GM18519 (cell line): ENCODE data around the gene SLC47A1.
"Not testable (repeated sequence)": the region's sequence is repeated elsewhere in the genome, so short reads cannot be mapped to it uniquely, and the experiment has no call there.

Experiments used
- ATAC-seq: cut with Tn5 transposase; IDR thresholded peaks from one replicate; pipeline ENCODE4 v1.9.1; 2021; ENCODE audit warnings: mild to moderate bottlenecking, moderate library complexity; ENCODE audit not compliant: unreplicated experiment, low FRiP score

Gene SLC47A1

GRCh38 chr17:19533718-19534561 is at the start of gene SLC47A1:
Gene SLC47A1, plus strand, starts transcription at chr17:19533854. Its CDS starts 86 bp downstream, at chr17:19533940.
- no peak for ATAC-seq

GRCh38 chr17:19485800-19486340 is 47.8 kb upstream of the SLC47A1 start:
- ATAC-seq: no peak

DNA sequence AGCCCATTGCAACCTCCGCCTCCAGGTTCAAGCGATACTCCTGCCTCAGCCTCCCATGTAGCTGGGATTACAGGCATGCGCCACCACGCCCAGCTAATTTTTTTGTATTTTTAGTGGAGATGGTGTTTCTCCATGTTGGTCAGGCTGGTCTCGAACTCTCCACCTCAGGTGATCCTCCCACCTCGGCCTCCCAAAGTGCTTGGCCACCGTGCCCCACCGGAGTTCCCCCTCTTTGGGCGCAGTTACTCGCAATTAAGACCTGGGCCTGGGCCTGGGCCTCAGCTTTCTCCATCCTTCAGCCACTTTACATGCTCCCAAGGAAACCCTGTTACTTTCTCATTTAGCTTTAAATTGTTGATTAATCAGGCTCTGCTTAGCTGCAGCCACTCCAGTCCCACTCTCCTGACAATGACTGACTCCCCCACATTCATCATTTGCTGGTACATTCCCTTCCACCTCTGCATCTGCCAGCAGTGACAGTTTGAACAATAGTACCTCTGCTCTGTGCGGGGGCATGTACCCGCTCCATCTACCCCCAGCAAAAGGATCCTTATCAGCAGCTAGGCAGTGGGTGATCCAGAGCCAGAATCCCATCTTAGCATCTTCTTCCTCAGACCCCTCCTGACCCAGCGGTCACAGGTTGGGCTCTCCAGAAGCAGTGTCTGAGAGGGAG is 47.2 kb upstream of the SLC47A1 start:
- no peak for ATAC-seq

DNA sequence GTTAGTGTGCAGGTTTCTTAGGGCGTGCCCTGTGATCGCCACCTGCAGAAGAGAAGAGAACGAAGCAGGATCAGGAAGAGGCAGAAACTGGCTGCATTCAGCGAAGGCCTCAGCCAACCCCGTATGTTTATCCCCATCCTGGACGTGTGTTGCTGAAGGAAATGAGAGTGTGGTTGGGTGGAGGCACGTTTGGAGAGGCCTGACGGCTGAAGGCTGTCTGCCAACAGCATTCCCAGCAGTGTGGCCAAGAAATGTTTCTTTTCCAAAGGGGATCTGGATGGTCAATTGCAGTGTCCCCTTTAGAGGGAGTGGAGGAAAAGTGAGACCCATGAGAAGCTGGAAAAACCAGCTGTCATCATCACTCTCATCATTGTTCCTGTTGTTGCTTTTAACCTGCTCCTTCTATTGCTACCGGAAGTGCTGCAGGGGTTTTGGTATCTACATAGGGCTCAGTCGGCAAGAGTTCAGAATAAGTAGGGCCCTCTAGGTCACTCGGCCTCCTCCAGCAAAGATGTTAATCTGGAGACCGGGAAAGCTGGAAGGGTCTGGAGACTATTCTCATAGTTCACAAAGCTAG is 46.5 kb upstream of the SLC47A1 start:
- ATAC-seq: no peak

- ATAC-seq: no peak
These were observed 41.5 kb upstream of the SLC47A1 start for GRCh38 chr17:19492141-19492540.

GRCh38 chr17:19494961-19495806 is 38.5 kb upstream of the SLC47A1 start:
- no peak for ATAC-seq

DNA sequence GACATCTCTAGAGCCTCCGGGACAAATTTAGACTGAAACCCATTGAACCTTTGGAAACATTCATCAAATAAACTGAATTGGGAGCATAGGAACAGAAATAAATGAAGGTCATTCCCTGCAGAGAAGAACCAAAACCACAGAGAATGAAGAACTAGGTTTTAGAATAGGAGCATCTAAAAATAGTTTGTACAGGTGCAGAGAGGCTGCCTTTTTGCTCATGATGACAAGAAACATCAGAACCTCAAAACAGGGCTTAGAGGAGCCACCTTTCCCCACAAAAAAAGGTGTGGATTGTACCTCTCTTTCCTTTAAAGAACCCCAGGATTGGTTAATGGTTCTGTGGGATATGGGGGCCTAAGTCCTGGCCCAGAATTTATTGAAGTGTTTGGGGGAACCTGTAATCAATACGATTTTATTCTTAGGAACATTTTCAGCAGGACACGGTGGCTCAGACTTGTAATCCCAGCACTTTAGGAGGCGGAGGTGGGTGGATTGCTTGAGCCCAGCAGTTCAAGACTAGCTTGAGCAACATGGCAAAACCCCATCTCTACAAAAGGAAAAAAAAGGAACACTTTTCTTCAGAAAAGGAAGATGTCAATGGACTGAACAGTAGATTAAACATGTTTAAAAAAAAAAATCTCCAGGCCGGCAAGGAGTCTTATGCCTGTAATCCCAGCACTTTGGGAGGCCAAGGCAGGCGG is 37.7 kb upstream of the SLC47A1 start:
- no peak for ATAC-seq

GRCh38 chr17:19497624-19498023 is 36.0 kb upstream of the SLC47A1 start:
- no peak for ATAC-seq

- ATAC-seq: no peak
These were observed 32.4 kb upstream of the SLC47A1 start for GRCh38 chr17:19501219-19501618.

GRCh38 chr17:19502517-19502916 is 31.1 kb upstream of the SLC47A1 start:
- no peak for ATAC-seq

DNA sequence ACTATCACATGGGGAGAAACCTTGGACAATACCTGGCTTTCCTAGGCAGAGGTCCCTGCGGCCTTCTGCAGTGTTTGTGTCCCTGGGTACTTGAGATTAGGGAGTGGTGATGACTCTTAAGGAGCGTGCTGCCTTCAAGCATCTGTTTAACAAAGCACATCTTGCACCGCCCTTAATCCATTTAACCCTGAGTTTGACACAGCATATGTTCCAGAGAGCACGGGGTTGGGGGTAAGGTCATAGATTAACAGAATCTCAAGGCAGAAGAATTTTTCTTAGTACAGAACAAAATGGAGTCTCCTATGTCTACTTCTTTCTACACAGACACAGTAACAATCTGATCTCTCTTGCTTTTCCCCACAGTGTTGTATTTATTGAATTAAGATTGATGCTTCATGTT is 28.1 kb upstream of the SLC47A1 start:
- not testable (repeated sequence) for ATAC-seq

DNA sequence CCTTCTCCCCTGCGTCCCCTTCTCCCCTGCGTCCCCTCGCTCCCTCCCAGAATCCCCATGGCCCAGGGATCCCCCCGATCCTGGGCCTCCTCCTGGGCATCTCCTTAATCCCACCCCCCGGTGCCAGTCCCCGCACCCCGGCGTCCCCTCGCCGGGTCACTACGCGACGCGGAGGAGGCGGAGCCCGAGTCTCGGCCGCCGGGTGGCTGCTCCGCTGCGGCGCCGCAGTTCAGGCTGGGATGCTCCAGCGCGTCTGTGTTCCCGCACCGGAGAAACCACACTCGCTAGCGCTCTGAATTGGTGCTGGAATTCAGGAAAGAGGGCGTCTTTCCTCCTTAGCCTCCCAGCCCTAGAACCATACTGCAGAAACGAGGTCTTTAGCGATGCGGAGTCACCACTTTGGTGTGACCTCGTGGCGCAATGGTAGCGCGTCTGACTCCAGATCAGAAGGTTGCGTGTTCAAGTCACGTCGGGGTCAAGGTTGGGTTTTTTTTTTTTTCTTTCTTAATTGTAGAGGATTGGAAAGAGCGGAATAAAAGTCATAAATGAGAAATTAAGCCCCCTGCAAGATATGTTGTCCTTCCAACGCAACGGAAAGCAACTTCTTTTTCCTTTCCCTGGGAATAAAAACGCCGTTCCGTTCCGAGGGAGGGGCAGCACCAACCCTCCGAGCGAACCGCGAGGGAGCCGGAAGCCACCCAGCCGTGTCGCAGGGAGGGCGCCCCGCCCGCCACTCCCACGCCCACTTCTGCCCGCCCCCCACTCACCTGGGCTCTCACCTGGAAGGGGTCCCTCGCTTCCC is 25.7 kb upstream of the SLC47A1 start:
- ATAC-seq: peak; percentile 69

- ATAC-seq: no peak
These were observed 25.1 kb upstream of the SLC47A1 start for GRCh38 chr17:19508577-19508867.

DNA sequence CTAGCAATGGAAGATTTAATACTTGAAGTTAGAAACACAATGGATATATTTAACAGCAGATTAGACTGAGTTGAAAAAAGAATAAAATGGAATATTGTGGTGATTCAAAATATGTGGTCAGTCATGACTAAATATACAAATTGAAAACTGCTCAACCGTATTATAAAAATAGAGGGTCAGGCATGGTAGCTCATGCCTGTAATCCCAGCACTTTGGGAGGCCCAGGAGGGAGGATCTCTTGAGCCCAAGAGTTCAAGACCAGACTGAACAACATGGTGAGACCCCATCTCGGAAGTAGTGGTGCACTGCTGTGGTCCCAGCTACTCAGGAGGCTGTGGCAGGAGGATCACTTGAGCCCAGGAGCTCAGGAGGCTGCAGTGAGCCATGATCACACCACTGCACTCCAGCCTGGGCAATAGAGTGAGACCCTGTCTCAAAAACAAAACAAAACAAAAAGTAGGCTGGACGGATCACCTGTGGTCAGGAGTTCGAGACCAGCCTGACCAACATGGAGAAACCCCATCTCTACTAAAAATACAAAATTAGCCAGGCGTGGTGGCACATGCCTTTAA is 24.3 kb upstream of the SLC47A1 start:
- not testable (repeated sequence) for ATAC-seq

DNA sequence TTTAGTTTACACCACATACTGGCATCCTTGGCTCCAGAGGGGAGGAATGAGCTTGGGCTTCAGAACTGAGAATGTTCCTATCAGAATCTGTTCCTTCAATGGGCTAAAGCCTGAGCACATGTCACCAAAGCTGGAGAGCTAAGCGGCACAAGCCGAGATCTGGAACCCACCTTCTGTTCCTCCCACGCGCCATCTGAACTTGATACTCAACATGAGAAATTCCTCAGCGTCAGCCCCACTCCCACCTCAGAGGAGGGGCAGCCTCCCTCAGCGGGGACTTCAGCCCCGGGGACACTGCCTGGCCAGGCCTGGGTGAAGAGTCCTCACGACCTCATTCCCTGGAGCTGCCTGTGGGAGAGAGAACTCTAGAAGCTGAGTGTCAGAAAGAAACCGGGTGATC is 22.8 kb upstream of the SLC47A1 start:
- no peak for ATAC-seq

DNA sequence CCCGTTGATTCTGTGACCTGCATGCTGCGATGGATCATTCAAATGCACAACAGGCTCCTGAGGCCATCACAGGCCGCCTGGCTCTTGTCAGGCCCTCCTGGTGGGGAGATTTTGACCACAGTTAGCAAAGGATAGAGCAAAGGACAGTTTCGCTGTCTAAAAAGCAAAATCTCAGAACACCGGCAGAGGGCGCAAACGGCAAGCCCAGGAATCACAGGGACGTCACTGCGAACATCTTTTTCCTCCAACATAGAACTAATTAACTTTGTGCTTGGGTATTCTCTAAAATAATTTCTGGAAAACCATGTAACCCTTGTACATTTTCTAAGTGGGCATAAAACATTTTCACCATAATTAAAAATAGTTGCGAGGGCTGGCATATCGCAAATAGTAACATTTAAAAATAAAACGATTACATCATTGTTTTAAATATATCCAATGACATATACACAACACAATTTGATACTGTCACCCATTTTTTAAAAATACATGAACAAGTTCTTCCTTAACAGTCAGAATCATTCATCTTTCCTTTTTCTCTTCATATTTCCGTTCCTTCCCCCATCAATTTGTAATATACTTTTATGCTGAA is 19.7 kb upstream of the SLC47A1 start:
- ATAC-seq: no peak

DNA sequence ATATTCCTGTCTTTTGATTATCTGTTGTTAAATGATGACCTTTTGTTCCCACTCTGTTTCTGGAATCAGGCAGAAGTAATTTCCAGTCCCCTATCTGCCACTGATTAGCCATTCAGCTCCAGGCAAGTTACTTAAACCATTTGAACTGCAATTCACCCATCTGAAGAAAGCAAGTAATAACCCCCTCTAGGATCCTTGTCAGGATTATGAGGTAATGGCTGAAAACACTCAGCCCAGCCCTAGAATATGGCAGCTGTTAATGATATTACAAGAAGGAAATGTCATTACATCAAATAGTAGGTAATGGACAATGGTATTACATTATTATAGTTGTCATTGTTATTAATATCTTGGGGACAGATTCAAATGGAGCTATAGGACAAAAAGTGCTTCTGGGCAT is 16.0 kb upstream of the SLC47A1 start:
- ATAC-seq: no peak
